Hepatocyte (in vitro differentiated cells): ENCODE data around the gene LRMDA. TPM values are rescaled to one million over a fixed set of nuclear protein-coding genes. Genes with fewer than 3 reads are reported as not detected.

ENCODE experiments used
- DNase-seq: peaks from one replicate; pipeline ENCODE4 v3.0.0-alpha.2; 2016; ENCODE audit warnings: low spot score
- H2AFZ ChIP-seq: fragments of 200-600 bp; sonication (generic); 2 replicates; pipeline ENCODE4 v1.6.0; 2016; ENCODE audit warnings: antibody characterized with exemption, mild to moderate bottlenecking
- H3K27ac ChIP-seq: fragments of 200-600 bp; sonication (generic); 2 replicates; pipeline ENCODE4 v1.5.1; 2016; ENCODE audit warnings: mild to moderate bottlenecking
- H3K27me3 ChIP-seq: fragments of 200-600 bp; sonication (generic); 2 replicates; pipeline ENCODE4 v1.6.1; 2016
- H3K36me3 ChIP-seq: fragments of 200-600 bp; sonication (generic); replicated peaks from 2 replicates; pipeline ENCODE4 v1.5.1; 2016; ENCODE audit warnings: low read depth; ENCODE audit not compliant: insufficient read depth
- H3K4me1 ChIP-seq: fragments of 200-600 bp; sonication (generic); 2 replicates; pipeline ENCODE4 v1.5.1; 2016; ENCODE audit warnings: mild to moderate bottlenecking, moderate library complexity; ENCODE audit not compliant: insufficient read depth
- H3K4me2 ChIP-seq: fragments of 200-600 bp; sonication (generic); 2 replicates; pipeline ENCODE4 v1.6.0; 2016
- H3K4me3 ChIP-seq: fragments of 200-600 bp; sonication (generic); 2 replicates; pipeline ENCODE4 v1.5.1; 2016; ENCODE audit warnings: mild to moderate bottlenecking
- H3K79me2 ChIP-seq: fragments of 200-600 bp; sonication (generic); 2 replicates; pipeline ENCODE4 v1.6.0; 2017; ENCODE audit warnings: mild to moderate bottlenecking
- H3K9me2 ChIP-seq: fragments of 200-600 bp; sonication (generic); replicated peaks from 2 replicates; pipeline ENCODE4 v1.6.0; 2017; ENCODE audit warnings: mild to moderate bottlenecking; ENCODE audit not compliant: insufficient read depth
- H3K9me3 ChIP-seq: fragments of 200-600 bp; sonication (generic); 2 replicates; pipeline ENCODE4 v1.5.1; 2016; ENCODE audit warnings: low read depth, mild to moderate bottlenecking
- H4K20me1 ChIP-seq: fragments of 200-600 bp; sonication (generic); 2 replicates; pipeline ENCODE4 v1.6.0; 2016; ENCODE audit warnings: mild to moderate bottlenecking; ENCODE audit not compliant: insufficient read depth, poor library complexity, severe bottlenecking
- CTCF ChIP-seq: fragments of 200-600 bp; sonication (generic); IDR thresholded peaks from 2 replicates; pipeline ENCODE4 v1.5.1; 2016; ENCODE audit warnings: antibody characterized with exemption, mild to moderate bottlenecking; ENCODE audit not compliant: poor library complexity
- EZH2 ChIP-seq: fragments of 200-600 bp; sonication (generic); IDR thresholded peaks from 2 replicates; pipeline ENCODE4 v1.6.1; 2016; ENCODE audit warnings: antibody characterized with exemption, mild to moderate bottlenecking, borderline replicate concordance
- EZH2phosphoT487 ChIP-seq: fragments of 200-600 bp; sonication (generic); IDR thresholded peaks from one replicate; pipeline ENCODE4 v1.6.1; 2018; ENCODE audit warnings: antibody characterized with exemption, mild to moderate bottlenecking, low read depth, moderate library complexity; ENCODE audit not compliant: unreplicated experiment, severe bottlenecking
- WGBS: methylation state at CpG from one replicate; pipeline ENCODE4 v1.1.6; 2016; ENCODE audit warnings: low lambda C conversion rate; ENCODE audit errors: missing lambda C conversion rate; 5-methylcytosine and 5-hydroxymethylcytosine counted together
- polyA plus RNA-seq: library from polyadenylated mRNA; unstranded; fragments of >200 nt; fragmentation: Nextera tagmentation; extraction: Ambion mirVana; gene quantifications from 2 replicates; pipeline ENCODE4 v1.2.1, GENCODE V29; 2016
- total RNA-seq: library from RNA; depleted of rRNA; stranded (reverse); fragments of >200 nt; gene quantifications from 2 replicates; pipeline ENCODE4 v1.2.3, GENCODE V29; 2014

The LRMDA gene
- total and polyA plus RNA-seq, 2 experiments from 2014 or later, result 5.6 to 15.7 TPM

DNA sequence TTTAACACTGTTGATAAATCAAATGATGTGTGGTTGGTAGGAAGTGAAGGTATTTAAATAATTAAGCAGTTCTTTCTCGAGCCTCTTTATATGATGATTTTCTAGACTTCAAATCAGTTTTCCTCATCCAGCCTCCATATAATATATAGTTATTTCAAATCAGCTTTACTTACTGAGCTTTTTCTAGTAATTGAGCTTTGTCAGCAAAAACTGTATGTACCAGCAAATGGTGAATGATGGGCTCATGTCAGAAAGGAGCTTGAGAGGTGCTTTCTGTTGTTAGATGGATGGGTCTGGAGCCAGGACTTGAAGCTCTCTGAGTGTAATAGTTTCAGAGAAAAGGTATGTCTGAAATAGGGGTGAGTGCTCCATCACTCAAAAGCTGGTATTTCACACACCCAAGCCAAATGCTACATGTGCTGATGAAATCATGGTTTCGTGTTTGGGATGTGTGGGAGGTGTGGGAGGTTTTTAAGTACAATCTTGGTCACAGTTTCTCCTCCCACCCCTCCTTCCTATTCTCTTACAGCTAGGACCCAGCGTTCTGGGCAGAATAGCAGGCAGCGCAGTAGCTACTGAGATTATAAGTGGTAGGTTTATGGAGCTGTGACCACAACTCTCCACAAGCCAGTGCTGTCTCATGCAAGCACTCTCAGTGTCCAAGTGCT is 55.8 kb downstream of the LRMDA start:
- TF ChIP-seq CTCF (no peak), EZH2phosphoT487 (no peak), EZH2 (no peak)
- H3K36me3 ChIP-seq, result no peaks in the 10 kb centered on the region
- no peaks in the 10 kb centered on the region for H3K9me2 ChIP-seq
- no peaks in the 10 kb centered on the region for H4K20me1 ChIP-seq
- no peak overlapping the region for H2AFZ ChIP-seq
- H3K9me3 ChIP-seq, result no peaks in the 10 kb centered on the region
- no peak overlapping the region for H3K4me2 ChIP-seq
- DNase-seq, result no peak
- H3K4me3 ChIP-seq, result no peak overlapping the region
- no peaks in the 10 kb centered on the region for H3K79me2 ChIP-seq
- no peaks in the 10 kb centered on the region for H3K4me1 ChIP-seq
- H3K27ac ChIP-seq, result no peak overlapping the region
- H3K27me3 ChIP-seq, result no peaks in the 10 kb centered on the region
- 89% methylated on average over 4 of the region's 4 CpGs for WGBS

DNA sequence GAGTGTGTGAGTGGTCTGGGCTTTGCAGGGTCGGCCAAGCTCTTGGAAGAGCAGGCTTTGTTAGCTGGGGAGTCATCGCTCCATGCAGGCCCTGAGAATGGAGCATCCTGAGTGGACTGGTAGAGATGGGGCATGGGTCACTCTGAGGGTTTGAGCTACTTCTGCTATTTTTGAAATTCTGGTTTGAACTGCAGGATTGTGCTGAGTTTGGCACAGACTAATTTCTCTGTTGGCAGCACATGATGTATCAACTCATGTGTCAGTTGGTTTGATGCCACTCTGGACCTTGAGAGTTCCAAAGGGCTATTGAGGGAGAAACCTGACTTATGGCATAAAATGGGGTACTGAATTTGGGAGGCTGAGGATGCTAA is 56.3 kb downstream of the LRMDA start:
- DNase-seq, result no peak

DNA sequence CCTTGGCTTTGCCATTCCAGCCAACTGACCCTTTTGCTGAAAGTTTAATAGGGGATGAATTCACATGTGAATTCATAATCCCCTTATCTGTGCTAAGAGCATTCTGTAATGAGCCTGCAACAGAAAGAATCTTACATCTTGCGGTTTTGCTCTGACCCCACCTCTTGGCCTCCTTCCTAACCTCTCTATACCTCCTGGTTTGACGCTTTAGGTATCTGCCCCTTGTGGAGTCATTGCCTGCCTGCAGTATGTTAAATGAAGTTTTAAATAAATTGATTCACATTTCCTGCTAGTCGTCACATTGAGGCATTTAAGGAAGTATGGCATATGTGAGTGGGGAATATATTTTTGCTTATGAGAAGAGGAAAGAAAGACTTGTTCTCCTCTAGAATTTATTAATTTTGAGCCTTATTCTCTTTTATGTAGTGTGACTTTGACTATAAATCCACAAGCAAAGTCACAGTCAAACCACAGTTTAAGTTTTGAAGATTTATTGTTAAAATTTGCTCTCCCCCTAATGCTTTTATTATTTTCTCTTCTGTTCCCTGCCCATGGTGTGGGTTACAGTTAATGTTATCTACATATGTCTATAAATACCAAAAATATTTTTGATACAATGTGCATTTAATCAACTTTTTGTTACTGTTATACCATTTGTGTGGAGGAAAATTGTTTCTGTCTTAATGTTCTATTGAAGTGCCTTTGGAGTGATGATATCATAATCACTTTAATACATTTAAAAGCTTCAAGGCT is 60.9 kb downstream of the LRMDA start:
- H3K79me2 ChIP-seq, result no peaks in the 10 kb centered on the region
- TF ChIP-seq EZH2, result no peak
- no peak for TF ChIP-seq EZH2phosphoT487
- TF ChIP-seq CTCF, result no peak
- no peak overlapping the region for H3K4me2 ChIP-seq
- no peak for DNase-seq
- H3K27ac ChIP-seq, result no peak overlapping the region
- H2AFZ ChIP-seq, result no peak overlapping the region
- H3K27me3 ChIP-seq, result no peaks in the 10 kb centered on the region
- H3K4me3 ChIP-seq, result no peak overlapping the region
- peaks cover 14% of the 10 kb centered on the region for H3K4me1 ChIP-seq
- no peaks in the 10 kb centered on the region for H3K9me3 ChIP-seq
- no peaks in the 10 kb centered on the region for H3K36me3 ChIP-seq
- 58% methylated on average over 3 of the region's 3 CpGs for WGBS
- H4K20me1 ChIP-seq, result no peaks in the 10 kb centered on the region
- H3K9me2 ChIP-seq, result no peaks in the 10 kb centered on the region

More for the DNA sequence above, 56.3 kb downstream of the LRMDA start:
- Histone ChIP-seq H3K27me3 (no peaks in the 10 kb centered on the region), H3K4me2 (no peak overlapping the region), H3K4me3 (no peak overlapping the region), H2AFZ (no peak overlapping the region), H3K9me3 (no peaks in the 10 kb centered on the region), H3K36me3 (no peaks in the 10 kb centered on the region), H3K9me2 (no peaks in the 10 kb centered on the region), H3K4me1 (no peaks in the 10 kb centered on the region), H4K20me1 (no peaks in the 10 kb centered on the region), H3K79me2 (no peaks in the 10 kb centered on the region), H3K27ac (no peak overlapping the region)
- no peak for TF ChIP-seq EZH2phosphoT487
- no peak for TF ChIP-seq CTCF
- TF ChIP-seq EZH2, result no peak
- WGBS, result 82% methylated on average over 2 of the region's 2 CpGs
